Measurements from ENCODE around the gene ENPP5.

The ENPP5 gene

GRCh38 chr6:46116289-46116688 is 54.5 kb downstream of the ENPP5 start:
- Histone ChIP-seq H3K4me3 (ENCODE audit: low read depth, low read length) (no peak overlapping the region), H3K27ac (ENCODE audit: extremely low read depth, low read depth, low read length) (no peak overlapping the region), H3K36me3 (ENCODE audit: control insufficient read depth in 2 of 2, insufficient read depth in 1 of 2, low read length in 2 of 2) (no peaks in the 10 kb centered on the region), H3K9me3 (ENCODE audit: control insufficient read depth, insufficient read depth, low read depth, low read length) (no peaks in the 10 kb centered on the region), H3K4me1 (ENCODE audit: control insufficient read depth, insufficient read depth, low read length) (no peaks in the 10 kb centered on the region)
- POLR2A ChIA-PET = no interaction called here
- no peak for TF ChIP-seq ZFP69B (tag by site-specific recombination; IDR thresholded peaks at IDR 0.05)
- TF ChIP-seq ZNF76 (tag by site-specific recombination; IDR thresholded peaks at IDR 0.05; ENCODE audit: borderline replicate concordance, low read depth) = no peak
- no peak for TF ChIP-seq PATZ1 (tag by site-specific recombination; IDR thresholded peaks at IDR 0.05)
- TF ChIP-seq ZNF24 (tag by site-specific recombination; IDR thresholded peaks at IDR 0.05) = no peak
- no peak for TF ChIP-seq PRDM10 (tag by site-specific recombination; IDR thresholded peaks at IDR 0.05)
- TF ChIP-seq ZNF184 (tag by site-specific recombination; IDR thresholded peaks at IDR 0.05) = no peak
- TF ChIP-seq FEZF1 (tag by site-specific recombination; IDR thresholded peaks at IDR 0.05) = no peak
- no peak for TF ChIP-seq ZBTB26 (tag by site-specific recombination; optimal IDR thresholded peaks at IDR 0.05)
- no peak for TF ChIP-seq GLIS1 (tag by site-specific recombination; IDR thresholded peaks at IDR 0.05)
- no peak for TF ChIP-seq ZNF777 (tag by site-specific recombination; IDR thresholded peaks at IDR 0.05; ENCODE audit: borderline replicate concordance)
- TF ChIP-seq ZNF341 (tag by site-specific recombination; IDR thresholded peaks at IDR 0.05; ENCODE audit: low read depth) = no peak
- no peak for TF ChIP-seq ZNF610 (tag by site-specific recombination; IDR thresholded peaks at IDR 0.05; ENCODE audit: borderline replicate concordance)
- TF ChIP-seq ZNF26 (tag by site-specific recombination; IDR thresholded peaks at IDR 0.05) = no peak
- TF ChIP-seq ZNF747 (tag by site-specific recombination; IDR thresholded peaks at IDR 0.05) = no peak
- no peak for TF ChIP-seq ZBTB20 (tag by site-specific recombination; IDR thresholded peaks at IDR 0.05)
- CTCF ChIA-PET = interaction anchor here (0.6 to 1.3 kb wide), 3 partner anchors 26 to 361 kb away, joined by 3 to 6 read pairs (median 3); no protein-coding TSS in a partner anchor

- CTCF ChIA-PET = interaction anchor here (0.6 to 1.4 kb wide), 2 partner anchors 25 to 1850 kb away, joined by 4 to 7 read pairs; no protein-coding TSS in a partner anchor
- no peaks in the 10 kb centered on the region for H3K36me3 ChIP-seq (ENCODE audit: control insufficient read depth in 2 of 2, insufficient read depth in 1 of 2, low read length in 2 of 2)
- no peak overlapping the region for H3K27ac ChIP-seq (ENCODE audit: extremely low read depth, low read depth, low read length)
- no peaks in the 10 kb centered on the region for H3K9me3 ChIP-seq (ENCODE audit: control insufficient read depth, insufficient read depth, low read depth, low read length)
- H3K4me3 ChIP-seq (ENCODE audit: low read depth, low read length) = no peak overlapping the region
- POLR2A ChIA-PET = no interaction called here
- no peaks in the 10 kb centered on the region for H3K4me1 ChIP-seq (ENCODE audit: control insufficient read depth, insufficient read depth, low read length)
- no peak for TF ChIP-seq ZFHX2 (tag by site-specific recombination; conservative IDR thresholded peaks at IDR 0.05)
- no peak for TF ChIP-seq ZBTB17 (tag by site-specific recombination; IDR thresholded peaks at IDR 0.05)
- no peak for TF ChIP-seq ZNF292 (tag by site-specific recombination; IDR thresholded peaks at IDR 0.05; ENCODE audit: borderline replicate concordance, low read depth)
- no peak for TF ChIP-seq ZNF521 (tag by site-specific recombination; IDR thresholded peaks at IDR 0.05)
- TF ChIP-seq GLI4 (tag by site-specific recombination; IDR thresholded peaks at IDR 0.05) = no peak
- TF ChIP-seq ZNF138 (tag by site-specific recombination; IDR thresholded peaks at IDR 0.05; ENCODE audit: borderline replicate concordance) = no peak
- no peak for TF ChIP-seq ZNF280D (tag by site-specific recombination; IDR thresholded peaks at IDR 0.05)
- no peak for TF ChIP-seq ZNF19 (tag by site-specific recombination; IDR thresholded peaks at IDR 0.05; ENCODE audit: low read depth)
- TF ChIP-seq RBAK (tag by site-specific recombination; IDR thresholded peaks at IDR 0.05) = no peak
Measured at GRCh38 chr6:46115634-46116033, 55.1 kb downstream of the ENPP5 start.

Measured in HEK293 (cell line).